Stimulated activated CD4-positive, alpha-beta T cell treated with anti-CD3 and anti-CD28 coated beads, TNF-alpha, amount 100 ng/mL, for 4 hours (primary cell): ENCODE data around the gene LSMEM2.
"Not testable (repeated sequence)": the region's sequence is repeated elsewhere in the genome, so short reads cannot be mapped to it uniquely, and the experiment has no call there.

ENCODE experiments used
- DNase-seq, 3 experiments: peaks; one replicate each; pipeline ENCODE4 v3.0.0-alpha.2; 2020; ENCODE audit warnings: low read depth in 3 of 3

The LSMEM2 gene

DNA sequence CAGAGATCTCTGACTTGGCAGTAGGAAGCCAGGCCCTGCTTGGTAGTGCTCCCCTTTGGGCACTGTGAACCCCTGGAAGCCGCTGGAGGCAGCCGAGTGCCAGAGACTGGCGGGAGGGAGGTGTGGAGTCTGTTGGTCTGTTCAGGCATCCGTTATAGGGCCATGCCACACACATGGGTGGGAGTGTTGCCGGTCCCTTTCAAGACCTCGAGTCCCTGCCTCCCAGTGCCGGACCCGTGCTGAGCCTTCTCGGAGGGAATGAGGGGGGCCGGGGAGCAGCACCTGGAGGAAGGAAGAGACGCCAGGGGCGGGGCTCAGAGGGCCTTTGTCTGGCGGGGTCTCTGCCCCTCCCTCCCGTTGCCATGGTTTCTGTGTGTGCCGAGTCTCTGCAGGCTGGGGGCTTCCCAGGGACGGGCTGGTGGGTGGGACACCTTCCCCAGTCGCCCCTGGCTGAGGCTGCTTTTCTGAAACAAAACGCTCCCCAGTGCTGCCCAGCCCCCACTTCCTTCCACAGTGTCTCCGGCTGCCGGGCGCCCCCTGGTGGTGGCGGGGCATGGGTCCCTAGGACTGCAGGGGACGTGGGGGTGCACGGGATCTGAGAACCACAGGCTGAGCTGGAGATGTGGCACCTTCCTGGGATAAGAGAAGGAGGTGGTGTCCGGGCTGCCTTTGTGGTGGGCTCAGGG, 32.9 kb upstream of the LSMEM2 start:
- DNase-seq: peak; percentile 87 to 98 (median 94)

- peak; percentile 62 to 71 (median 70) for DNase-seq
These were observed 32.4 kb upstream of the LSMEM2 start for GRCh38 chr3:50246517-50246954.

DNA sequence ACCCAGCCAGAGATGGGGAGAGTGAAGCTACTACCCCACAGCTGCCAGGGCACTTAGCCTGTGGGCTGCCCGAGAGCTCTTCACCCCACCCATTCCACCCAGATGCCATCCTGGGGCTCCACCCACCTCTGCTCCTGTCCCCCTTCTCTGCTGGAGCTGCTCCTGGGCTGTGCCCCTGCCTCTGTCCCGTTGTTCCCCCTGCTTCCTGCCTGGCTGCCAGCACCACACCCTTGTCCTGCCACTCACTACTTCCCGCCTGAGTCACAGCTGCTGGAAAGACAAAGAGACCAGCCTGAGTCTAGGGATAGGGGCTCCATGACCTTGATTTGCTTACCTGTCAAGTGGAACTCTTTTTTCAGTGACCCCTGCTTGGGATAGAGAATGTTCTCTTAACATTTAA, 30.5 kb upstream of the LSMEM2 start:
- no peak for DNase-seq

GRCh38 chr3:50249457-50249856, 29.4 kb upstream of the LSMEM2 start:
- no peak for DNase-seq

- no peak for DNase-seq
These were observed 28.4 kb upstream of the LSMEM2 start for GRCh38 chr3:50250514-50250913.

GRCh38 chr3:50251220-50251619, 27.7 kb upstream of the LSMEM2 start:
- DNase-seq: peak in 1 of 3 experiments; percentile 32

- no peak for DNase-seq
These were observed 24.2 kb upstream of the LSMEM2 start for GRCh38 chr3:50254577-50255250.

DNA sequence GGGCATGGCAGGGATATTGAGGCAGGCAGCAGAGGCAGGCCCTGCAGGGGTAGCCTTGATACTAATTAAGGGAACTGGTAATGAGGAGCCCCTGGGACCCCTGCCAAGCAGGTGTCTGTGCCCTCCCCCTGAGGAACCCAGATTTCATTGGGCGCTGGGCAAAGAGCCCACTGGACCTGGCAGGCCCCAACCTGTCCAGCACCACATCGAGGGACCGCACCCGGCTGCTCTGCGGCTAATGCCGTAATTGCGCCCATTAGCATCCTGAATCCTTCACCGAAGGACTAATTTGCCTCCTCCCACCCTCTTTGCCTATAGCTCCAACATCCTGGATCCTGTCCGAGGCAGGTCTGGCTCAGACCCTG, 23.7 kb upstream of the LSMEM2 start:
- no peak for DNase-seq

DNA sequence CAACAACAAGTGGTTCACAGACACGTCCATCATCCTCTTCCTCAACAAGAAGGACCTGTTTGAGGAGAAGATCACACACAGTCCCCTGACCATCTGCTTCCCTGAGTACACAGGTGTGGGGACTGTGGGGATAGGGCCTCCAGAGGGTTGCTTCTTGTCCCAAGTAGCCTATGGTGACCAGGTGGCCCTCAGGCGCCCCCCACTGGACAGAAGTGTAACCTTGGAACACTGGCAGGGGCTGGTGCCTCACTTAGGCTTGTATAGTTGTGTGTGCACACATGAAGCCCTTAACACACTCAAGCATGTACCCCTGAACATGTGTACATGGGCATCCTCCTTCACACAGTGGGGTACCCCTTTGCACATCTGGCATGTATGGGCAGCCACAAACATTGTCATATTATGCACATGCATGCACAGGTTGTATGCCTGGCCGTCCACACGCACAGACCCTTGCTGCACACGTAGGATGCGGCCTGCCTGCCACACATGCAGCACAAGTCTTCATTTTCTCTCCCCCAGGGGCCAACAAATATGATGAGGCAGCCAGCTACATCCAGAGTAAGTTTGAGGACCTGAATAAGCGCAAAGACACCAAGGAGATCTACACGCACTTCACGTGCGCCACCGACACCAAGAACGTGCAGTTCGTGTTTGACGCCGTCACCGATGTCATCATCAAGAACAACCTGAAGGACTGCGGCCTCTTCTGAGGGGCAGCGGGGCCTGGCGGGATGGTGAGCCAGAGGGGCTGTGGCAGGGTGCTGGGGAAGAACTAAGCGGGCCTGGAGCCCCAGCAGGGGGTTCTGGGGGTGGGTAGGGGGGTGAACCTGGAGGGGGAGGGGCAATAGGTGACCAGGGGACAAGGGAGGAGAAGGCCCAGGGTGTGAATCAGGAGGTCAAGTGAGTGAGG, 21.7 kb upstream of the LSMEM2 start:
- no peak for DNase-seq

DNA sequence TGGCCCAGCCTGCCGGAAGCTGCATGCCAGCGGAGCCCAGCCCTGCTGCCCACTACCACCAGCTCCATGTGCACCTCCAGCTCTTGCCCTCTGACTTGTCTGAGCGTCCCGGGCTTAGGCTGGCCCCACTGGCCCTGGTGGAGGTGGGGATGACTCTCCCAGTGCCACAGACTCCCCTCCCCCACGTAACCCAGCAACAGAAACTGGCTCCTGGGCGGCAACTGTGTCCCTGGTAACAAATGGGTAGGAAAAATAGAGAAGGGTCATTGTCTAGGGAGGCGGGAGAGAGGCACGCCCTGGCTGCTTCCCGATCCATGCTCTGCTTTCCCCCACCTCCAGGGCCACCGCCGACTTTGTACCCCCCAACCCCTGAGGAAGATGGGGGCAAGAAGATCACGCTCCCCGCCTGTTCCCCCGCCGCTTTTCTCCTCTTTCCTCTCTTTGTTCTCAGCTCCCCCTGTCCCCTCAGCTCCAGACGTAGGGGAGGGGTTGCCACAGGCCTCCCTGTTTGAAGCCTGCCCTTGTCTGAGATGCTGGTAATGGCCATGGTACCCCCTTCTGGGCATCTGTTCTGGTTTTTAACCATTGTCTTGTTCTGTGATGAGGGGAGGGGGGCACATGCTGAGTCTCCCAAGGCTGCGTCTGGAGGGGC, 20.7 kb upstream of the LSMEM2 start:
- no peak for DNase-seq

- no peak for DNase-seq
These were observed 19.9 kb upstream of the LSMEM2 start for GRCh38 chr3:50258979-50259378.

DNA sequence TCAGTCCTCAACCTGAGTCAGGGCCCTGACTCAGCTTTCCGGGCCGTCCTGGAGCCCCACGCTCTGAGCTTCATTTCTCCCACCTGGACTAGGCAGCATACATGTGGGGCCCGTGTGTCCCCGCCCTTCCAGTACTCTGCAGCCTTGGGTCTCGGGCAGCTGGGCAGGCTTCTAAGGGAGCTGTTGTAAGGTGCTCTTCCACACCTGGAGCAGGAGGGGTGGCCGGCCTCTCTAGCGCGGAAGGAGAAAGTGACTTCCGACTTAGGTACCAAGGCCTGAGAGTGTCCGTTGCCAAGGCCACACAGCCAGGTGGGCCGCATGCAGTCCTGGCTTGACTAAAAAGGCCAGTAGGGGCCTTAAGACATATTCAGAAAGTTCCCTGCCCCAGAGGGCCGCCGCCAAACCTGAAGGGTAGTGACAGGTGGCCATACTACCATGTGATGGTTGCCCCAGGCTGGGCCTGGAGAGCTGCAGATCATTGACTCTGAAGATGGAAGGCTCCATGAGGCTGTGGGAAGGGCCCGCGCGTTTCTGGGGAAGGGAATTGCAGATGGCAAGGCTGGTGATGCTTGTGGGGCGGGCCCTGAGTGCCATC, 19.4 kb upstream of the LSMEM2 start:
- no peak for DNase-seq

GRCh38 chr3:50260027-50260941, 18.6 kb upstream of the LSMEM2 start:
- DNase-seq: peak; percentile 55 to 76 (median 69)

GRCh38 chr3:50260942-50261441, 17.9 kb upstream of the LSMEM2 start:
- no peak for DNase-seq

- DNase-seq: no peak
These were observed 17.4 kb upstream of the LSMEM2 start for GRCh38 chr3:50261505-50261904.

- DNase-seq: not testable (repeated sequence)
These were observed 16.7 kb upstream of the LSMEM2 start for GRCh38 chr3:50262200-50262599.

GRCh38 chr3:50262778-50263177, 16.1 kb upstream of the LSMEM2 start:
- DNase-seq: no peak

DNA sequence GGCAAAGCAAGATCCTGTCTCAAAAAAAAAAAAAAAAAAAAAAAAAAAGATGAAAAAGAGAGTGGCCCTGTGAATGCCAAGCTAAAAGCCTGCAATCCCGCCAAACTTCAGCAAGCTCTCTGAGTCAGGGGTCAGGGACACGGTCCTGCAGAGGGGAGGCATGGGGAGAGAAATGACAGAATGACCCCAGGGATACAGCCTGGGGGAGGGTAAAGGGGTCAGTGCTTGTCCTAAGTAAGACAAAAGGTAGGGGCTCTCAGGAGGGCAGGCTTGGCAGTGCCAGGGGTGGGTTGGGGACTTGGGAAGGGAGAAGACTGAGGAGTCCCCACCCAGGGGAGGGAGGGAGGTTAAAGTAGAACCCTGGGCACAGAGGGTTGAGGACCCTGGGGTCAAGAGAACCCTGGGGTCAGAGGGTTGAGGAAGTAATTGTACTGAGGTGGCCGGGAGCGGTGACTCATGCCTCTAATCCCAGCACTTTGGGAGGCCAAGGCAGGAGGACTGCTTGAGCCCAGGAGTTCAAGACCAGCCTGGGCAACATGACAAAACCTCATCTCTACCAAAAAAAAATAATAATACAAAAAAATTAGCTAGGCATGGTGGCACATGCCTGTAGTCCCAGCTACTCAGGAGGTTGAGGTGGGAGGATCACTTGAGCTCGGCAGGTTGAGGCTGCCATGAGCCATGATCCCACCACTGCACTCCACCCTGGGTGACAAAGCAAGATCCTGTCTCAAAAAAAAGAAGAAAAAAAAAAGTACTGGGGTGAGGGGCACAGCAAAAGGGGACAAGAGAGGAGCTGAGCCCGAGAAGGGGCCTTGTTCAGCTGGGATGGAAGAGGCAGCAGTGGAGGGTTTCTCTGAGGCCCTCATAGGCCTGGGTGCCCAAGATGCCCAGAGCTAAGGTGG, 15.2 kb upstream of the LSMEM2 start:
- no peak for DNase-seq

GRCh38 chr3:50264383-50264963, 14.4 kb upstream of the LSMEM2 start:
- DNase-seq: no peak
